Measurements from ENCODE around the gene NRG2. TPM values are rescaled to one million over a fixed set of nuclear protein-coding genes. Genes with fewer than 3 reads are reported as not detected.

Gene NRG2
- total RNA-seq, 1 experiment from 2014 or later = 0.23 TPM

DNA sequence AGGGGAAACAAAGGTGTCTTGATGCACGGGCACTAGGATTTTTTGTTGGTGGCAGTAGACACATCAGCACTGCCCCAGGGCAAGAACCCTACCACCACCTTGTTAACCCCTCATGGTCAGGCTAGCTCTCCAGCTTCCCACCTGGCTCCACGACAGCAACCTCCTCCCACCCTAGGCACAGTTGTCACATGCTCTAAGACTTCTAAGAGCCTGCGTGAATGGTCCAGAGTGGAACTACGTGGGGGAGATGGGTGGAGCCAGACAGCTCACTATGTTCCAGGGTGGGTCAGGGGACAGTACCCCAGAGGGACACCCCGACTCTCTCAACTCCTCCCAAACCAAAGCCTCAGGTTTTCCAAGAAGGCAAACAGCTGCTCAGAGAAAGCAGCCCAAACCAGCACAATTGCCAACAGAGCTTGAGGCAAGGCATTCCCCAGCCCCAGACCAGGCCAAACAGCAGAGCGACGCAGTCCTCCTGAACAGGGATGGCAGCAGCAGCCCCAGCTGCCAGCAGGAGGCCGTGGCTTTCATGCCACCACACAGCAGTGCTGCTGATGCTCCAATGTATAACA is 78.0 kb downstream of the NRG2 start:
- no peaks in the 10 kb centered on the region for H3K9me3 Mint-ChIP-seq (ENCODE audit: unreplicated experiment)
- ChIA-PET POLR2A (no interaction called here), CTCF (interaction anchor here (0.6 to 12.6 kb wide), 7 partner anchors 10 to 275 kb away, joined by 3 to 774 read pairs (median 100); no protein-coding TSS in a partner anchor)
- BruUV-seq (replicated peaks) = no TSS peak
- TF ChIP-seq, protein P1, sequence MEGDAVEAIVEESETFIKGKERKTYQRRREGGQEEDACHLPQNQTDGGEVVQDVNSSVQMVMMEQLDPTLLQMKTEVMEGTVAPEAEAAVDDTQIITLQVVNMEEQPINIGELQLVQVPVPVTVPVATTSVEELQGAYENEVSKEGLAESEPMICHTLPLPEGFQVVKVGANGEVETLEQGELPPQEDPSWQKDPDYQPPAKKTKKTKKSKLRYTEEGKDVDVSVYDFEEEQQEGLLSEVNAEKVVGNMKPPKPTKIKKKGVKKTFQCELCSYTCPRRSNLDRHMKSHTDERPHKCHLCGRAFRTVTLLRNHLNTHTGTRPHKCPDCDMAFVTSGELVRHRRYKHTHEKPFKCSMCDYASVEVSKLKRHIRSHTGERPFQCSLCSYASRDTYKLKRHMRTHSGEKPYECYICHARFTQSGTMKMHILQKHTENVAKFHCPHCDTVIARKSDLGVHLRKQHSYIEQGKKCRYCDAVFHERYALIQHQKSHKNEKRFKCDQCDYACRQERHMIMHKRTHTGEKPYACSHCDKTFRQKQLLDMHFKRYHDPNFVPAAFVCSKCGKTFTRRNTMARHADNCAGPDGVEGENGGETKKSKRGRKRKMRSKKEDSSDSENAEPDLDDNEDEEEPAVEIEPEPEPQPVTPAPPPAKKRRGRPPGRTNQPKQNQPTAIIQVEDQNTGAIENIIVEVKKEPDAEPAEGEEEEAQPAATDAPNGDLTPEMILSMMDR (IDR thresholded peaks at IDR 0.05; ENCODE audit: unreplicated experiment) = no peak
- H3K36me3 Mint-ChIP-seq (ENCODE audit: insufficient read depth, unreplicated experiment) = no peaks in the 10 kb centered on the region
- intact Hi-C loops (cut with micrococcal nuclease) = no loop called here
- no peak overlapping the region for H3K27ac Mint-ChIP-seq (ENCODE audit: low read depth, unreplicated experiment)
- no peaks in the 10 kb centered on the region for H3K4me1 Mint-ChIP-seq (ENCODE audit: insufficient read depth, unreplicated experiment)
- H3K27me3 Mint-ChIP-seq (ENCODE audit: insufficient read depth, unreplicated experiment) = peaks cover 12% of the 10 kb centered on the region
- no peak for DNase-seq (ENCODE audit: unreplicated experiment)
- H3K4me3 Mint-ChIP-seq (ENCODE audit: unreplicated experiment) = no peak overlapping the region

DNA sequence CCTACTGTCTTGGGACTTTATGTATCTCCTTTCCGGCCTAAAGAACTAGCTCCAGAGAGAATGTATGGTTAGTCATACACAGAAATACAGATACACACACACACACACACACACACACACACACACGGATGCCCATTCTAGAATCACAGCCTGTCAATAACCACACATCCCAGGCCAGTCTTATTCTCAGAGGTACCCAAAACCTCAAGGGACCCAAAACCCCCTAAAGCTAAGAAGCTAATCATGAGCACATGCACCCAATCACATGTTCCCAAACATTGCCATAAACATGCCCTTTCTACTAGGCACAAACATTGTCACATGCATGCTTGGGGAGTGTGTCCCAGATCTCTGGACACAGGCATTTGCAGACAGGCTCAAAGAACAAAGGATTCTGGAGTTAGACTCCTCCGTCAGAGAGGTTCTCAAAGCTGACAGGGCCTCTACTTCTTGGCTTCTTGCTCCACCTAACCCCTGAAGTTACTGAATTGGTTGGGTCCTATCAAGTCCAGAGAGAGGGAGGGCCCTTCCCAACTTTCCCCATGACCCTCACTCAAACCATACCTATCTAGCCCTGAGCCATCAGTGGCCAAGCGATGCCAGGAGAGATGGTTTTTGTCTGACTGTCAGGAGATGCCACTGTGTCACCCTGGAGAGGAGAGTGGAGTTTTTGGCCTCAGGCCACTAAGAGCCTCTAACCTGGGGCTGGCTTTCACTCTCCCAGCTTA is 78.7 kb downstream of the NRG2 start:
- H3K27me3 Mint-ChIP-seq (ENCODE audit: insufficient read depth, unreplicated experiment) = peaks cover 12% of the 10 kb centered on the region
- intact Hi-C loops (cut with micrococcal nuclease) = no loop called here
- no peak for DNase-seq (ENCODE audit: unreplicated experiment)
- H3K9me3 Mint-ChIP-seq (ENCODE audit: unreplicated experiment) = no peaks in the 10 kb centered on the region
- H3K27ac Mint-ChIP-seq (ENCODE audit: low read depth, unreplicated experiment) = no peak overlapping the region
- ChIA-PET CTCF (interaction anchor here (0.6 to 12.6 kb wide), 8 partner anchors 10 to 275 kb away, joined by 3 to 774 read pairs (median 8); no protein-coding TSS in a partner anchor), POLR2A (no interaction called here)
- no TSS peak for BruUV-seq (replicated peaks)
- H3K36me3 Mint-ChIP-seq (ENCODE audit: insufficient read depth, unreplicated experiment) = no peaks in the 10 kb centered on the region
- TF ChIP-seq, protein P1 (IDR thresholded peaks at IDR 0.05; ENCODE audit: unreplicated experiment) = no peak
- H3K4me1 Mint-ChIP-seq (ENCODE audit: insufficient read depth, unreplicated experiment) = no peaks in the 10 kb centered on the region
- H3K4me3 Mint-ChIP-seq (ENCODE audit: unreplicated experiment) = no peak overlapping the region

DNA sequence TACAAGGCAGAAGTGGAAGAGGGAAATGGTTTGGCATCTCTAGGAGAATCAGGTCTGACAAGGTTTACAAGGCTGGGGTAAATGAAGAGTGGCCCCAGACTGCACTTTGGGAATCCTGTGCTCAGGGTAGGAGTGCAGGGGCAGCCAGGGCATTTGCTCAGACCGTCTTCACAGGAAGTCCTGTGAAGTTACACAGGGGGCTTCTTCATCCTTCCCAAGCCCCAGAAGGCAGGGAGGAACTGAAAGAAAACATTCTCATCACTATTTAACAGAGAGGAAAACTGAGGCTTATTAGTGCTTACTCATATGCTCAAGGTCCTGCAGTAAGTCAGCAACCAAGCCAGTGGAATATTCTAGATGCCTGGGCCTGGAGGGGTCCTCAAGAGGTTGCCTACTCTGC is 80.7 kb downstream of the NRG2 start:
- CTCF ChIA-PET = interaction anchor here (0.8 to 15.4 kb wide), 4 partner anchors 6 to 174 kb away, joined by 4 to 198 read pairs (median 14); no protein-coding TSS in a partner anchor
- POLR2A ChIA-PET = no interaction called here
- no TSS peak for BruUV-seq (replicated peaks)
- no peak for DNase-seq (ENCODE audit: unreplicated experiment)
- no peaks in the 10 kb centered on the region for H3K36me3 Mint-ChIP-seq (ENCODE audit: insufficient read depth, unreplicated experiment)
- no peak overlapping the region for H3K4me3 Mint-ChIP-seq (ENCODE audit: unreplicated experiment)
- H3K27ac Mint-ChIP-seq (ENCODE audit: low read depth, unreplicated experiment) = no peak overlapping the region
- H3K4me1 Mint-ChIP-seq (ENCODE audit: insufficient read depth, unreplicated experiment) = no peaks in the 10 kb centered on the region
- TF ChIP-seq, protein P1 (IDR thresholded peaks at IDR 0.05; ENCODE audit: unreplicated experiment) = no peak
- H3K27me3 Mint-ChIP-seq (ENCODE audit: insufficient read depth, unreplicated experiment) = peaks cover 12% of the 10 kb centered on the region
- H3K9me3 Mint-ChIP-seq (ENCODE audit: unreplicated experiment) = no peaks in the 10 kb centered on the region
- intact Hi-C loops (cut with micrococcal nuclease) = no loop called here

DNA sequence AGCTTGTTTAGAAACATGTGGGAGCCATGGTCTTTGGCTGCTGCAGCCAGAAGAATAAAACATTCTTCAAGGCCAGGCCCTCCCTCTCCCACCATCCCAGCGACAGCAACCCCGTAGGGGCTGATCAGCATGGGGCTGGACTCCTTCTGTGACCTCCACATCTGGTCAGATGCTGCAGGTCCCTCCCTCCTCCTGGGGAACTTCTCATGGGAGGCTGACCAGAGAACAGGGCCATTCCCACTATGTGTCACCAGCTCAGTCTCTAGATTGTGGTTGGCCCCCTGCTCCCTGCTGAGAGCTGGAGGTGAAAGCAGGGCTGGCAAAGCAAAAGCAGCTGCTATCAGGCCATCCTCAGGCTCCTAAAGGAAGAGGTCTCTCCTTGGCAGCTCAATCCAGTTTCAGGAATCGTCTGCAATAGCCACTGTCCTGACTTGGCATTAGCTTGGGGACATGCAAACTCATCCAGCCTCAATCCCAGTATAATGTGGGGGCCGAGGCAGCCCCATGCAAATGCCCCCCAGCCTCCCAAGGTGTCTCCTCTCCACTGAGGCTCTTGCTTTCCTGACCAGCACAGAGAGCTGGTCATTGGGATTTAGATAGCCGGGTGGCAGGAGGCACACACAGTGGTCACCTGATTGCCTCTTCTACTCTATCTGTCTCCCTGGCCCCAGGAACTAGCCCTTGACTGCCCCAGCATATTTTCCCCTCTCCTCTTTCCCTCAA is 81.5 kb downstream of the NRG2 start:
- no TSS peak for BruUV-seq (replicated peaks)
- H3K36me3 Mint-ChIP-seq (ENCODE audit: insufficient read depth, unreplicated experiment) = no peaks in the 10 kb centered on the region
- no peaks in the 10 kb centered on the region for H3K4me1 Mint-ChIP-seq (ENCODE audit: insufficient read depth, unreplicated experiment)
- intact Hi-C loops (cut with micrococcal nuclease) = no loop called here
- H3K27me3 Mint-ChIP-seq (ENCODE audit: insufficient read depth, unreplicated experiment) = peaks cover 12% of the 10 kb centered on the region
- CTCF ChIA-PET = interaction anchor here (0.6 to 15.4 kb wide), 7 partner anchors 7 to 173 kb away, joined by 4 to 198 read pairs (median 5); no protein-coding TSS in a partner anchor
- no peak for DNase-seq (ENCODE audit: unreplicated experiment)
- H3K27ac Mint-ChIP-seq (ENCODE audit: low read depth, unreplicated experiment) = no peak overlapping the region
- POLR2A ChIA-PET = interaction anchor here (0.6 kb wide), 1 partner anchor 323 kb away, joined by 3 read pairs; no protein-coding TSS in a partner anchor
- H3K4me3 Mint-ChIP-seq (ENCODE audit: unreplicated experiment) = no peak overlapping the region
- no peaks in the 10 kb centered on the region for H3K9me3 Mint-ChIP-seq (ENCODE audit: unreplicated experiment)
- TF ChIP-seq, protein P1 (IDR thresholded peaks at IDR 0.05; ENCODE audit: unreplicated experiment) = no peak

Data from MCF 10A (cell line).